Measurements from ENCODE around the gene NKD1.

NKD1 gene

DNA sequence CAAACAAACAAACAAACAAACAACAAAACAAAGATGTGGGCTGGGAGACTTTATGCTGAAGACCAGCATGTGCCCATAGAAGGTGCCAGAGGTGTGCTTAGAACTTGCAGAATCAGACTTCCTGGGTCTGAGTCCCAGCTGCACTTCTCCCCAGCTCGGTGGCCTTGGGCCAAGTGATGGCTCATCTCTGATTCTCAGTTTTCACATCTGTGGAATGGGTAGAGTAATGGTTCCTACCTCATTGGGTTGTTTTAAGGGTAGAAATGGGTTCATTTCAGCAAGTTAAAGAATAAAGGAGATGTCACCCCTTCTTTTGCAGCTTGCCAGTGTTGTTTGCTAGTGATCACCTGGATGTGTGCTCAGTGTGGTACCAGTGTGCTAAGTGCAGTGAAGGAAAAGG is 10.7 kb downstream of the NKD1 start:
- no peak for DNase-seq (ENCODE audit: low spot score)

DNA sequence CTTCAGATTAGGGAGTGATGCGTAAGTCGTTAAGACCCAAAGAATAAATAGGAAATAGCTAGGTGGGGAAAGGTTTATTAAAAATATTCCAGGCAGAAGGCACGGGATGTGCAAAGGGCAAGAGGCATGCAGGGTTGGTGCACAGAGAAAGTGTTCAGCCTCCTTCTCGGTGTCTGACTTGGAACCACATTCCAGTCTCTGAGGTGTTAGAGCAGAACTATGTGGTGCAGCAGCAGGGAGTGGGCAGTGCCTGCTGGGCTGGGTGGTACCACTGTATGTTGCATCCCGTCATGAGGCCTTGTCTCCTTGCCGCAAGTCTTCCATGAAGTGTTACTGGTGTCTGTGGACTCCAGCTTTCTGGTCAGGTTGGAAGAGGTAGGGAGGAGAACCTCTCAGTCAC is 11.1 kb downstream of the NKD1 start:
- DNase-seq (ENCODE audit: low spot score) = no peak

DNA sequence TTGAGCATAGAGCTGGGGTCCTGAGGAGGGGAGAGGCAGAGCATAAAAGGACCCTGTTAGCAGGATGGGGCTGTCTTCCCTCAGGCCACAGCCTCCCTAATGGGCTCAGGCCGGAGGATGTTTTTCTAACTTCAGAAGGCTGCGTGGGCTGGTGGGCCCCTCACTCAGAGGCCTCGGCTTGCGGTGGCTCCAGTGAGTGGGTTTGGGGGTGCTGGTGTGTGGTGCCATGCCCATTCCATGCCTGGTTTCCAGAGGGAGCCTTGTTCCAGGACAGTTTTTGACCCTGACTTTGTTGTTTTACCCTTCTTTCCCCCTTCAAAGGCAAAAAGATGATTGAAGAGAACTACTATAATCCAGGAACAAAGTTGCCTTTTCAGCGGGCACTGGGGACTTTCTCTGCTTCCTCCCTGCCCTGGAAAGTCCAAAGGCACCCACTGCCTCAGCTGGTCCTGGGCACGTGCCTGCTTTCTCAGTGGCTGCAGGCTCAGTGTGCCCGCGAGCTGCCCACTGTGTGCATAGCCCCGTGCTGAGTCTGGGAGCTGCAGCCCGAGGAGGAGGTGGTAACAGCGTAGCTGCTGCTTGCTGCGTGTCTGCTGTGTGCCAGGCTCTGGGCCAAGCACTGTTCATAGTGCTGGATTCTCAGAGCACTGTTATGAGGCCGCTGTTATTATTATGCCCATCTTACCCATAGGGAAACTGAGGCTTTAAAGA is 11.8 kb downstream of the NKD1 start:
- DNase-seq (ENCODE audit: low spot score) = no peak

DNA sequence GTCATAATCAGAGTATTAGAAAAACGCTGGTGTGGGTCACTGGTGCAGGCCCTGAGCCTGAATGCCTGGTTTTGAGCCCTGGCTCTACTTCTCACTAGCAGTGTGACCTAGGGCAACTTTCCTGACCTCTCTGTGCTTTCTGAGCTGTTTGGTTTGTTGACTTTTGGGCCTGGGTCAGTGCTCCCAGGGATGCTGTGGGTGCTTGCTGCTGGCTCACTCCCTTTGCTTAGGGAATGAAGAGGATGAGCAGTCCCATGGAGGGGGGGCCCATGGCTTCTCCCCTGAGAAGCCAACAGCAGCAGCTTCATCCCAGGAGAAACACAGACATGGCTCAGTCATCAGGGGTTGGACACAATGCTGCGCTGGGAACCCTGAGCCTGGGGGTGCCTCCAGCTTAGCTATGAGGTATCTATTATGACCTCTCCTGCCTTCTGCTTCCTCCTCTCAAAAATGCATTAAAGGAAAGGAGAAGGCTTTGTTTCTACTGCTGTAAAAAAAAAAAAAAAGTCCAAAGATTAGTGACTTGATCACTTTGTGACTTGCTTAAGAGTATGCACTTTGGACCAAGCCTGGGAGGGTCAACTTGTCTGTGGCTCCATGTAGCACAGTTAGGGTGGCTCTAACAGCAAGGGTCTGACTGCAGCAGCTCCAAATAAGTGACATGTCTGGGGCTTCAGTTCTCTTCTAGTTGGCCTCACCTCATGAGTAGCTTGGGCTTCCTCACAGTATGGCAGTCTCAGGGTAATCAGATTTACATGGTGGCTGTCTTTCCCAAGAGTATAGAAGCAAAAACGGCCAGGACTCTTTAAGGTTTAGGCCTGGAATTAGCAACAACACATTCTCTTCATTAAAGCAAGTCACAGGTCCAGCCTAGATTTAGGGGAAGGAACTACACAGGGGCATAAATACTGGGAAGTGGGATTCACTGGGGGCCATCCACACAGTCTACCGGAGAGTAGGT is 13.0 kb downstream of the NKD1 start:
- DNase-seq (ENCODE audit: low spot score) = no peak

DNA sequence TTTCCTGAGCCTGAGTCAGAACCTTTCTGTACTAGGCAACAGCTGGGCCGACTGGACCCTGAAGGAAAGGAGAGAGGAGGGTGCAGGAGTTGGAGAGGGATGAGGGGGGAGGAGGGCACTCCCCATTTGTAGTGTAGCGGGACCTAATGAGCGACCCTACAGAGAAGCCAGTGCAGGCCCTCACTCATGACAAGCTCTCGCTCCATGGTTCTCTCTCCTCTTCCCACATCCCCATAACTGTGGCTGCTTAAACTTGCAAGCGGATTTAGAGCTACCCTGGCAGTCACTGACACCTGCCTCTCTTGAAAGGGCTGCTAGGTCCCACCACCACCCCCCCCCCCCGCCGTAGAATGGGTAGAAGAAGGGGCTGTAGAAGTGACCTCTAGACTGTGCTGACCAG is 14.5 kb downstream of the NKD1 start:
- DNase-seq (ENCODE audit: low spot score) = no peak

DNA sequence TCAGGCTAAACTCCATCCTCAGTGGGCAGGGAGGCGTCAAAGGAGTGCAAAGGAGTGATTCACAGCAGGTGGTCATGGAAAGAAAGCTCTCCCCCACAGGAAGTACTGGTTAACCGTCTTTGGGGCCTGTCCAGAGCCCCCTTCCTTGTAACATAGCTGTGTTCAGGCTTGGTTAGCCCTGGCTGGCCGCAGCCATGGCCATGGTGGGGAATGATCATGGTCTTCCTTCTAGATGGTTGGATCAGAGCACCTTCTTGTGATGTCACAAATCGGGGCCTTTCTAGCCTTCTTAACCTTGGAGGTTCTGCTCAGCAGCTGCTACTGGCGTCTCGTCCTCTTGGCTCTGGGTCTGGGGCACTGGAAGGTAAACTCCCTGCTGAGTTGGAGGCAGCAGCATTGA is 15.8 kb downstream of the NKD1 start:
- no peak for DNase-seq (ENCODE audit: low spot score)

DNA sequence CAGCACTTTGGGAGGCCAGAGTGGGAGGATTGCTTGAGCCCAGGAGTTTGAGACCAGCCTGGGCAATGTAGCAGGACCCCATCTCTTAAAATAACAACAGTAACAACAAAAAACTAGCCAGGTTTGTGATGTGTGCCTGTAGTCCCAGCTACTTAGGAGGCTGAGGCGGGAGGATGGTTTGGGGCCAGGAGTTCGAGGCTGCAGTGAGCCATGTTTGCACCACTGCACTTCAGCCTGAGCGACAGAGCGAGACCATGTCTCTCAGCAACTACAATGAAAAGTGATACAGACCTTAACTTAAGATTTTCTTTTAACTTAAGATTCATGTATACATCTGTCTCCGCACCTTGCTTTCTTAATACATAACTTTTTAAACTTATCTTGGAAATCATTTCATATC is 17.2 kb downstream of the NKD1 start:
- DNase-seq (ENCODE audit: low spot score) = no peak

DNA sequence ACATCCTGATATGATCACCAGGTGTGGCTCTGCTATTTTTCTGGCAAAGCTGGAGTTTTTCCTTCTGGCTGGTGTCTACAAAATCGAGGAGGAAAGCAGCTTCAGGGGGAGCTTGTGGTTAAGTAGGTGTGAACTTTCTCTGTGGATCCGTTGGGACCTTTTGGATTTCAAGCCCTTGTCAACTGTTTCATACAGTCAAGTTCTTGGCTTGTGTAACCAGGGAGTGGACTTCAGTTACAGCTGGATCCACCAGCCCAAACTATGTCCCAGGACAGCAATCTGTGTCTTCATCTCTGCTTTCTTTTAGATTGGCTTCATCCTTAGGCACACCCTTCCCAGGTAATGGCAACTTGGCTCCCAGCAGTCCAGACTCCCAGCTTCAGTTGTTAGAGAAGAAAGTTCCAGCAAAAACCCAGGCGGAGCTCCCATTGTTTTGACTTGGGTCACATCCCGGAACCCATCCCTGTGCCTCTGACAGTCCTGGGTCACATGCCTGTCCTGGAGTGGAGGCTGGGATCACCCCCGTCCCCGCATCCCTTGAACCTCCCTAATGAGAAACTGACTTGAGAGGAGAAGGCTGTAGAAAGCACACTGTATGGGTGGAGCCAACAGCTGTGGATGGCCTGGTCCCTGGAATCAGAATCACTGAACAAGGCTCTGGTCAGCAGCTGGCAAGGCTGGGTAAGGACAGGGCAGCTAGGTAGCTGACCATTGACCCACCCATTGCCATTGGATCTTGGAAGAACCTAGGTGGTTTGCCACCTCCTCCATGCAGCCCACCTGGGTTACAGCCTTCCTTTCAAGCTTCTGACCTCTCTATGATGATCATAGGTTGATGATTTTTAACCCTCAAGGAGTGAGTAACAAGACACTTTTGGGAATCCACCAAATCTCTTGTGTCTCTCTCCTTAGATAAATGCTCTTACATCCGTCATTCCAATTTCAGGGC is 18.1 kb downstream of the NKD1 start:
- no peak for DNase-seq (ENCODE audit: low spot score)

- no peak for DNase-seq (ENCODE audit: low spot score)
Measured at GRCh38 chr16:50567651-50568050, 19.5 kb downstream of the NKD1 start.

GRCh38 chr16:50568187-50568815 is 20.1 kb downstream of the NKD1 start:
- DNase-seq (ENCODE audit: low spot score) = no peak

- DNase-seq (ENCODE audit: low spot score) = no peak
Measured at GRCh38 chr16:50570354-50570753, 22.2 kb downstream of the NKD1 start.

DNA sequence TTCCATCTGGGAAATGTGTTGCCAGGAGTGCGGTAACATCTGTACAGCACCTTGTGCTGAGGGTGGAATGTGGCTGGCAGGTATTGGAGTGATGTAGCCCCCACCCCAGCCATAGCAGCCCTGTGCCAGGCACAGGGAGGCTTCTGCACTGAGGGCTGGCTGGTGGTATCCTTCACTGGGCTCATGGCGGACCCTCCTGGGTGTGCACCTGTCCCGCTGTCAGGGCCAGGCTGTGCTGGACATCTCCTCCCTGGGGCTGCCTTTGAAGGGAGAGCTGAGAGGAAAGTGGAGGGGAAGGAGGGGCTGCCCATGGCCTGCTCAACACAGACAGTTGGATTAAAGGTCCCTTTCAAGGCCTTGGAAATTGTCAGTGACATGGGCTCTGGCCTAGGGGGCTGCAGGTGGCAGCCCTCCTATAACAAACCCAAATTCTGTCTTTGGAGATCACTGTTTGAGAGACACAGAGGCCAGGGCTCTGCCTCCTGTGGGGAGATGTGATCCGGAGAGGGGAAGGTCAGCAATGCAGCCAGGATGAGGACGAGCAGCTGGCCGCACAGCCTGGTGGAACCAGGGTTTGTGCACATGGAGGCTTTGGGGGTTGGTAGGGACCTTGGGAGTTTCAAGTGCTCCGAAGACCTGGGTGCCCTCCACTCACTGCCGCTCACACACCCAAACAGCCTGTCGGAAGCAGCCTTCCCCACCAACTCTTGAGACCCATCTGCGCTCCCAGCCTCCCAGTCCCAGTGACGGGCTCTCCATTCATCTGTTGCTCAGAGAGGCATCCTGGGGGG is 22.8 kb downstream of the NKD1 start:
- DNase-seq (ENCODE audit: low spot score) = no peak

GRCh38 chr16:50571786-50572185 is 23.6 kb downstream of the NKD1 start:
- DNase-seq (ENCODE audit: low spot score) = no peak

- DNase-seq (ENCODE audit: low spot score) = no peak
Measured at GRCh38 chr16:50572700-50573099, 24.5 kb downstream of the NKD1 start.

DNA sequence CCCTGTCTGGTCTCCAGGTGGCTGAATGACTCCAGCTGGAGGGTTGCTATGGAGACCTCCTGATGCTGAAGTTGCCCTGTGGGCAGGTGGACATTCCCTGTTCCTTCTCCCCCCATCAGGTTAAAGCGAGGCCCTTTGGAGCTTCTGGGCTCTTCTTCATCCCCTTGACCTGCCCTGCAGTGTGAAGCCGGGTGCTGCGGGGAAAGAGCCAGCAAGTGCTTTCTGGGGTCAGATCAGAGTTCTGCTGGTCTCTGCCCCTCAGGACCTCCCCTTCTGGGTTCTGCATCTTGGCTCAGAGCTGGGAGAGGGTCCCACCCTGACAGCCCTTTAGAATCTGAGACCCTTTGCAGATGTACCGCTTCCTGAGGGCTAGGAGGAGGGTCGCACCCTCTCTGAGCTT is 25.1 kb downstream of the NKD1 start:
- DNase-seq (ENCODE audit: low spot score) = no peak

GRCh38 chr16:50573947-50574744 is 25.9 kb downstream of the NKD1 start:
- DNase-seq (ENCODE audit: low spot score) = no peak

GRCh38 chr16:50574745-50575136 is 26.5 kb downstream of the NKD1 start:
- DNase-seq (ENCODE audit: low spot score) = no peak

GRCh38 chr16:50575743-50576142 is 27.5 kb downstream of the NKD1 start:
- DNase-seq (ENCODE audit: low spot score) = no peak

DNA sequence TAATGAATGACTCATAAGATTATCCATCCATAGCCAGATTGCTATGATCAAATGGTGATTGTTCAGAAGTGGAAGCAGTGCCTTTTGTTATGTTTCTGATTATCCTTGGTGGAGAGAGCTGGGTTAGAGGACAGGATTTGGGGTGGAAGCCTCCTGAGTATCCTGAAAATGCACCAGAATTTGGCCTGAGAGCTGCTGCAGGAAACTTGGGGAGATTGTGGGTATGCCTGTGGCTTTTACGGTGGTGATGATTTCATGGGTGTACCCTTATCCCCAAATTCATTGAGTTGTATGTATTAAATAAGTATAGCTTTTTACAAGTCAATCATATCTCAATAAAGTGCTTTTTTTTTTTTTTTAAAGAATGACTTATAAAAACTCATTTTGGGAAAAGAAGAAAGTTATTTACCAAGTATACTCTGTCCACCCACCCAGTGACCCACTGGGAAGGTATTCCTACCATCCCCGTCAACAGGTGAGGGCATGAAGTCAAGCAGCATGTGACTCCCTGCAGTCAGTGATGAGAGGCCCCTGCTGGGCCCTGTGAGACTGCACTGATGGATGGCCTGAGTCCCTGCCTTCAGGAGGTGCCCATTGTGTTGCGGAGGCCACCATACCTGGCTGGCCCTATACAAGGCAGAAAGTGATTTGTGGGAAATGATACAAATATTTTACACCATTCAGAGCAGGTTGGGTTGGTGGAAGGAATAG is 28.4 kb downstream of the NKD1 start:
- no peak for DNase-seq (ENCODE audit: low spot score)
